Activated T-helper 1 cell treated with Interleukin-2 at 50 U/mL for 16 hours (primary cell): ENCODE measurements around the gene PDE4B.
"Not testable (repeated sequence)": the region's sequence is repeated elsewhere in the genome, so short reads cannot be mapped to it uniquely, and the experiment has no call there.

ENCODE experiments used
- DNase-seq: peaks from one replicate; pipeline ENCODE4 v3.0.0-alpha.2; 2020; ENCODE audit warnings: low read depth

PDE4B gene

DNA sequence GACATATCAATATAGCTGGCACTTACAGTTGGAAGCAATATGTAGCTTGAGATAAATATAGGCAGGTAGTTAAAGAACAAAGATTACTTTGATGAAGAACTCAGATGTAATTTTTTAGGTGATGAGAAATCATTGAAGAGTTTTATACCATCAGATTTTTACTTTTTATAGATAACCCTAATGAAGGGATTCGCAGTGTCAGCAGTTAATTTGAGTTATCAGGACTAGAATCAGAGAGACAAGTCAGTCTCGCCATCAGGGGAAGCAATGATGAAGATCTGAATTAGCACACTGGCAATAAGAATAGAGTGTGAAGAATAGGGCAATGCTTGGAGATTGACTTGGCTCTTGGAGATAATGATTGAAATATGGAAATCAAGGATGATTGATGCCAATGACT is 342.5 kb downstream of the PDE4B start:
- no peak for DNase-seq

DNA sequence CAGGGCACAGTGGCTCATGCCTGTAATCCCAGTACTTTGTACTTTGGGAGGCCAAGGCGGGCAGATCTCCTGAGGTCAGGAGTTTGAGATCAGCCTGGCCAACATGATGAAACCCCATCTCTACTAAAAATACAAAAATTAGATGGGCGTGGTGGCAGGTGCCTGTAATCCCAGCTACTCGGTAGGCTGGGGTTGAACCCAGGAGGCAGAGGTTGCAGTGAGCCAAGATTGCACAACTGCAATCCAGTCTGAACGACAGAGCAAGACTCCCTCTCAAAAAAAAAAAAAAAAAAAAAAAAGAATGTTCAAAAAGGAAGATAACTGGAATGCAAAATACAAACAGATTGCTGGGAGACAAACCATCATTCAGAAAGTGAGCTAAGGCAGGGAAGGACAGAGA is 343.7 kb downstream of the PDE4B start:
- not testable (repeated sequence) for DNase-seq

DNA sequence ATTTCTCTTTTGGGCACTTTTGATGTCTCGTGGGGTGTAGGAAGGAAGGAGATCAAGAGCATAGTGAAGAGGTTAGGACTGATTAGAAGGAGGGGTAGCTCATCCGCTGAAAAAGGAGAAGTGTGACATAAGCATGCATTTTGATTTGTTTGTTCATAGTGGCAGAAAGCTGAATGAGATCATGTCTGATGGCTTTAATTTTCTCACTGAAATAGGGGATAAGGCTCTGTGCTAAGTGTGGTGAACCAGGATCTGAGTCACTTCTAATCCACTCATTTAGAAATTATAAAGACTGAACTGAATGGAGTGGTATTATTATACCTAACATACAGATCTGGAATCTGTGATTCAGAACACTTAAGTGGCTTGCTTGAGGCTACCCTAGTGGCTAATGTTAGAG is 344.5 kb downstream of the PDE4B start:
- no peak for DNase-seq

DNA sequence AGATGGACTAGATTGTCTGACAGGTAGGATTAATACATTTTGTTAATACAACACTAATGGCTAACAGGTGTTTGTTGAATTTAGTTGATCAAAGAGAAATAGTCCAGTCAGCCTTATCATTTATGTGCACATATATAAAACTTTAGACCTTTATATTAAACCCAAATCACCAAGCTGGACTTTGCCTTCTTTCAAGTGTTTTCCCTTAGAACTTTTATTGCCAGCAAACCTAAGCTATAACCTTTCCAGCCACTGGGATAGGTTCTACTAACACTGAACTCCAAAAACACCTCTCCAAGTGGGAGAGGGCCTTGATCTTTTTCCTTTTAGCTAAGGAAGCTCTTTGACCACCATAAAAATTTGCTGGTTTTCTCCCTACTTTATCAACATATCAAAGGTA is 345.9 kb downstream of the PDE4B start:
- DNase-seq: no peak

DNA sequence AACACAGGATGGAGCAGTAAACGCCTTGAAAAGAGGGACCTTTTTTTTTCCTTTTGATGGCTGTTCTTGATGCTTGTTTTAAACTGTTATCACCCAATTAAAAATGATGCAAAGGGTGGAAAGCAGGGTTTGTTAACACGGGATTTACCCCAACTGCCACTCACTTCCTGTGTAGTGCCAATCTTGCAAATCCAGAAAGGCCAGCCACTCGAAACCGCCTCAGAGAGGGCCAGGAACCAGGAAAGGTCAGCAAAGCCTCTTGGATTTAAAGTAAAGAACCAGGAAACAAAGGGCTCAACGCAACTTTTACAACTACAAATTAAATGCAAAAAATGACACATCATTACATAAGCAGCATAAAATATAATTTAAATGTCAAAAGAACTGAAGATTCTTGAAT is 347.4 kb downstream of the PDE4B start:
- no peak for DNase-seq

- DNase-seq: no peak
These were observed 351.0 kb downstream of the PDE4B start for GRCh38 chr1:66143651-66144050.

- DNase-seq: no peak
These were observed 354.6 kb downstream of the PDE4B start for GRCh38 chr1:66147226-66147835.

DNA sequence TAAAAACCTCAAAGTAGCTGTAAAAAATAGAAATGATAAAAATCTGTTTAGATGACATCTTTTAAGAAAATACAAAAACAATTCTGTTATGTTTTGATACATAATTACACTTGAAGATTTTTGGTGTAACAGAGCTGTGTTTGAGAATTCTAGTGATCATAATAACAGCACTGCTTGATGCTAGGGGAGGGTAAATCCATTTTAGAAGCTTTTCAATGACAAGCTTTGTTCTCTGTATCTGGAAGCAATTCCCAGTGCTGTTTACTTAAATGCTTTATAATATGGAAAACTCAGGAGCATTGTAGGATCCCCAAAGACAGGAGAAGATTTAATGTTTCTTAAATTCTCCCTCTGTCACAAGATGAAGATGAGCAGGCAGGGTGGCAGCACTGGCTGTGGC is 359.3 kb downstream of the PDE4B start:
- no peak for DNase-seq

DNA sequence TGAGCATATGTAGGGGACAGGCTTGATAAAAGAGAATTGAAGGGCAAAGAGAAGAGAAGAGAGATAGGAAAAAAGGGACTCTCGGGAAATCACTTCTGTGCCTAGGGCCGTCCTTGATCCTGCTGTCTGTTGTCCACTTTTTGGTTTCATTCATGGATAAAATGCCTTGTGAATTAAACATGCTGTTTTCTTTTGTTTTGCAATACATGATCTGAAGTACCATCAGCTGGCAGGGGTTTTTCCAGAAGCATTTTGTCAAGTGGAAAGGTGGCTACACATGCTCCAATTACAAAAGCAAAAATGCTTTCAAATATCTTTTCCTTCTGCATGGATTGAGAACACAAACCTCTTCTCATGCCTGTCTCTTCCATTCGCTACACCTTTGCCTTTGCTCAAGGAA is 361.7 kb downstream of the PDE4B start:
- DNase-seq: no peak

- no peak for DNase-seq
These were observed 363.4 kb downstream of the PDE4B start for GRCh38 chr1:66156144-66156543.

DNA sequence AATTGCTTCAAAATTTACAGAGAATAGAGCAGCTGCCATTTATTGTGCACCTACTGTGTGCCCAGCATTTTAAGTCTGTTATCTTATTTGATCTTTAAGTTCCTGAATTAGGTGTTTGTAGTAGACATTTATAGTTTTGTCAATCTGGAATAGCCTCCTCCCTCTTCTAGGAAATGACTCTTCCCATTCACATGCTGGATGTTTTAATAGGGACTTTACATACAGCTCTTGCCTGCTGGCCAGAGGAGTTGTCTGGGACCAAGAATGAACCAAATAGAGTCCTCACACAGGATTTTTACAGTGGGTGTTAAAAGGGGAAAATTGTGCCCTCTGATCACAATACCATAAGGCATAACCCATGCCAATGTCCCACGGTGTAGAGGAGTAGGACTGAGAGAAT is 367.1 kb downstream of the PDE4B start:
- DNase-seq: no peak

- no peak for DNase-seq
These were observed 368.0 kb downstream of the PDE4B start for GRCh38 chr1:66160719-66161118.

DNA sequence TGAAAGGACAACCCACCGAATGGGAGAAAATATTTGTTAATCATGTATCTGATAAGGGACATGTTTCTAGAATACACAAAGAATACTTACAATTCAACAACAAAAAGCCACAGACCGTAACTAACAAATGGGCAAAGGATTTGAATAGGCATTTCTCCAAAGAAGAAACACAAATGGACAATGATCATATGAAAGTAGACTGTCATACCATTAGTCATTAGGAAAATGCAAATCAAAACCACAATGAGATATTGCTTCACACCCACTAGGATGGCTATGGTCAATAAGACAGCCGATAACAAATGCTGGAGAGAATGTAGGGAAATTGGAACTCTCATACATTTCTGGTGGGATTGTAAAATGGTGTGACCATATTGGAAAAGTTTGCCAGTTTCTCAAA is 374.1 kb downstream of the PDE4B start:
- no peak for DNase-seq

DNA sequence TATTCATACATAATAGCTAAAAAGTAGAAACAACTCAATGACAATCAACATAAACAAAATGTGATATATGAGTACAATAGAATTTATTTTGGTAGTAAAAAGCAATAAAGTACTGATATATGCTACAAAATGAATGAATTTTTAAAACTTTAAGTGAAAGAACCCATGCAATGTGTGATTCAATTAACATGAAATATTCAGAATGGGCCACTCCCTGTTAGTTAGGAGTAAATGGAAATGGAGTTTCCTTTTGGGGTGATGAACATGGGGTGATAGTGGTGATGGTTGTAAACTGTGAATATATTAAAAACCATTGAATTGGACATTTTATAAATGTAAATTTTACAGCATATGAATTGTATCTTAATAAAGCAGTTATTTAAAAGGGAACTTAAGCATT is 374.6 kb downstream of the PDE4B start:
- no peak for DNase-seq

- no peak for DNase-seq
These were observed 375.8 kb downstream of the PDE4B start for GRCh38 chr1:66168467-66168887.

DNA sequence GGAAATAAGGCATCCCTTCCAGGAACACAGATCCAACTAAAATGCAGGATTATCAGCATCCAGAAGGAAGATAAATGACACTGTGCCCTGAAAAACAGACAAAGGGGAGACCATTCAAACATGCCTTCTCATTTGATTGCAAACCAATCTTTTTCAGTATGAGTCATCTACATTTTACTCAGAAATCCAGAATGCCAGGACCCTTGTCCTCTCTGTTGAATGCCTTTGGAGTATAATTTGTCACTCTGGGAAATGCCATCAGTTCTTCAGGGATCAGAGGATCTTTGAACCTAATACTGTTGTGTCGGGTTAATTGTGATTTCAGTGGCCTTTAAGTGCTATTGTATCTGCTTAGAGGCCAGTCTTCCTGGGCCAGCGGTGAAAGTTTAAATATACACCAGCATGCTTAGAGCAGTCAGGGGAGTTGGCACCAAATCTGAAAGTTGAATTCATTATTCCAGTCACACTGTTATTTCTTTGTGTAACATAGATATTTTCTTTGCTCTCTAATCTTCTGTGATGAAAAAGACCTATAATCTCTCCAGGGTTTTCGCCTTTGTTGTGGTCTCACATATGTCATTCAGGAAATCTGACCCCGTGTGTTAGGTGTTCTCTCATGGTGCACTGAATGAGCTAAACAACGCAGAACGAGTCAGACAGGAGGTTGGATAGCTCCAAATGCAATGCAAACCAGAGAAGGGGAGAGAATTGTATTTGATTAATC is 376.4 kb downstream of the PDE4B start:
- DNase-seq: no peak

- no peak for DNase-seq
These were observed 379.6 kb downstream of the PDE4B start for GRCh38 chr1:66172272-66172671.

DNA sequence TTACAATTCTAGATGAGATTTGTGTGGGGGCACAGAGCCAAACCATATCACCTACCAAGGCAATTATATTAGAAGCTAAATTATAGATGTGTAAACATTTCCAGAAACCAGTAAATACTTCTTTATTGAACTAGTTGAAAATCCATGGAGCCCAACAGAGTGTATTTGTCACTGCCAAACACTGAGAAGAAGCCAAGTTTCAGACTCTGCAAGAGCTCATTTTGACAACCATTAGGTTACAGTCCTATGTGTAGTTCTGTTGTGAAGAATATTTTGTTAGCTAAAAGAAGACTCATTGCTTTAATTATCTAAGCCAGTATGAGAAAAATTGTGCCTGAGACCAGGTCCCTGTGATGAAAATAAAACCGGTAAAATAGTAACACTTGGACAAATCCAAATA is 382.4 kb downstream of the PDE4B start:
- DNase-seq: no peak

GRCh38 chr1:66175581-66175980 is 382.9 kb downstream of the PDE4B start:
- DNase-seq: no peak

GRCh38 chr1:66176012-66176715 is 383.5 kb downstream of the PDE4B start:
- no peak for DNase-seq

GRCh38 chr1:66176832-66177231 is 384.1 kb downstream of the PDE4B start:
- no peak for DNase-seq

GRCh38 chr1:66177510-66177909 is 384.8 kb downstream of the PDE4B start:
- DNase-seq: no peak

DNA sequence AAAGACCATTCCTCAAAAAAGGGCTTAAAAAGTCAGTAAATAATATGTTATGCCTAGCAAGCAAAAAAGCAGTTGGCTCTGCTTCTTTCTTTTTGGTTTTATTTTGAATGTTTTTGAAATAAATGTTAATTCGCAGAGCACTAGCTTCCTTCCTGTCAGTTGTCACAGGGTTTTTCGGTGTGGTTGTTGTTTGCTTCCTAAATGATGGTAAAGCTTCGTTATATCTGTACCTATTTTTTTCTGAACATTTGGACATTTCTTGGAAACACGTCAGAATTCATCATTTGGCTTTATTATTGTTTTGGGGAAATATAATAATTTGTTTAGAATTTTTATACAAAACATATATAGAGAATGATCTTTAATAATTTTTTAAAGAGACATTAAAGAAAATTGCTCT is 389.3 kb downstream of the PDE4B start:
- DNase-seq: no peak
